Inflammatory macrophage treated with lipopolysaccharide for 4 hours (primary cell): ENCODE results near the gene URB2.
"Not testable (repeated sequence)": the region's sequence is repeated elsewhere in the genome, so short reads cannot be mapped to it uniquely, and the experiment has no call there.

Experiments used
- DNase-seq: peaks from one replicate; pipeline ENCODE4 v3.0.0-alpha.2; 2020

The URB2 gene

DNA sequence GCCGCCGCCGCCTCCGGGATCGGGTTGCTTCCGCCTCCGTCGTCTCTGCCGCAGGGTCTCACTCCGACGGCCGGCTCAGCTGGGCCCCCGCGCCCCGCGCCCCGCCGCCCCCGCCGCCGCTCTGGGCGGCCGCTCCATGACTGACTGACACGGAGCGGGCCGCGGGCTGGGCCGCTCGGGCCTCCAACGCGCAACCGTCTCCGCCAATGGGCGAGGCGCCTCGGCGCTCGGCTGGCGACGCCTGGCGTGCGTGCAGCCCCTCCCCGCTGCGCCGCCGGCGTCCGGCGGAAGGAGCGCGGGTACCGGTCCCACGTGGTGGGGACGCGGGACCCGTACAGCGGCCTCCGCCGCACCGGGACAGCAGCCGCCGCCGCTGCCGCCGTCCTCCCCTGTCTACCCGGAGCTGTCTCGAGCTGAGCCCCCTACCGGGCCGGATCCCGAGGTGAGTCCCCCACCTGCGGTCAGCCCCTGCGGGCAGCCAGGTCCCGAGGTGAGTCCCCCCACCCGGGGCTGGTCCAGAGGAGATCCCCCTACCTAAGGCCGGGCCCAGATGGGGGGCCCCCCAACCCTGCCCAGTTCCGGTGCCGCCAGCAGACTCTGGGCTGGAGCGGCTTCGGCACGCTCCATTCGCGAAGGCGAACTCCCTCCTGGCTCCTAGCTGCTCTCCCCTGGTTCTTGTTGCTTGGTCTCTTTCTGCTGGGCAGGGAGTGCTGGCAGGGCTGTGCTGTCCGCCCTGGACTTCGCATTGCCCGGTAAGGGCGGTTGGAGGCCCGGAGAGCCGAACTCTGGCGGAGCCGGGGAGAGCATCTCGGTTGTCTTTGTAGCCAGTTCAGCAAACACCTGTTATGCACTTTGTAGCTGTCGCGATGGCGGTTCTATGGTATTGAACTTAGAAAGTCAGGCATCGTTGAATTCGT, at the start of gene URB2, which contains the start of gene TAF5L:
Gene URB2, plus strand, starts transcription at position 333 of the 917 bp plus-strand sequence. CDS start 1,387 bp downstream, outside the sequence.
Gene TAF5L, minus strand, starts transcription at position 208 of the 917 bp plus-strand sequence. CDS start 11,640 bp downstream, outside the sequence.
- peak; percentile 90 for DNase-seq

DNA sequence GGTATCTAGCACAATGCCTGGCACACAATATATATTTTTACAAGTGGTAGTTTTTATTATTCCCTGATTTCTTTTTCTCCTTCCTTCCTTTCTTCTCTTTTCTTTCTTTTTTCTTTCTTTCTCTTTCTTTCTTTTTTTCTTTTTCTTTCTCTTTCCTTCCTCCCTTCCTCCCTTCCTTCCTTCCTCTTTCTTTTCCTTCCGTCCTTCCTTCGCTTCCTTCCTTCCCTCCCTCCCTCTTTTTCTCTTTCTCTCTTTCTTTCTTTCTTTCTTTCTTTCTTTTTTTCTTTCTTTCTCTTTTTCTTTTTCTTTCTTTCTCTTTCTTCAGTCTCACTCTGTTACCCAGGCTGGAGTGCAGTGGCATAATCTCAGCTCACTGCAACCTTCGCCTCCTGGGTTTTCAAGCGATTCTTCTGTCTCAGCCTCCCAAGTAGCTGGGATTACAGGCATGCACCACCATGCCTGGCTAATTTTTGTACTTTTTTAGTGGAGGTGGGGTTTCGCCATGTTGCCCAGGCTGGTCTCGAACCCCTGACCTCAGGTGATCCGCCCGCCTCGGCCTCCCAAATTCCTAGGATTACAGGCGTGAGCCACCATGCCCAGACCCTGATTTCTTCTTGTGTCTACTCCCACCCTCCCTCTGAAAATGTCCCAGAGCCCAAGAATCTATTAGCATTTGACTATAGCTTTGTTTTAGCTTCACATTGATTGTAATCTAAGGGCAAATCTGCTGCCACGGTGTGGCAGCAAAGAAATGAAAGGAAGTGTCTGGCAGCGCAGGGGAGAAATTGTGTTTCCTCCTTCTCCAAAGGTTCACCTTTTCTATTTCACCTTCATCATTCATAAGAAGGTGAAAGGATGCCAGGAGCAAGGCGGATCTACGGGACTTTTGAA, 47.6 kb upstream of the URB2 start:
- no peak for DNase-seq

DNA sequence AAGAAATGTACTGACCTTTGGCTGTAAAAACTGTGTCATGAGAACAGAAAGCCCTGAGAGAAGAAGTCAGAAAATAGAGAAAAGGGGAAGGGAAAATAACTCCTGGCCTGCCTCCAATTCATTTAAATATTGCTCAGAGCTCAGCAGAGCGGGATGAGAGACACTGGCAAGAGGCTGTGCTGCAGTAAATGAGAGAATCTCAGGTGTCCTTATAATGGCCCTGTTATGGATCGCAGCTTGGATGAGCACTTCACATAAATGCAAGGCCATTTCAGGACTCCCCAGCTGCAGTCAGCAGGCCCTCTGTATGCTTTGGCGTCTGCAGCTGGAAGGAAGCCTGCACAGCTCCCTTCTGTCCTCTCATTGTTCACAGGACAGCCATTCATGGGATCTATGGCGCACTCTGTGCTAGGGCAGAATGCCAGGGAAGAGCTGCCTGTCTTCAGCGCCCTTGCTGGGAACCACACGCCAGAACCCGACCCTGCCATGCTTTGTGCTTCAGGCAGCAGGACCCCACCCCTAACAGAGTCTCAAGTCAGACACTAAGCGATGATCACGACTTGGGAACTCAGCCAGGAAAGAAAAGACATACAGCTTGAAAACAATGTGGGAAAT, 46.9 kb upstream of the URB2 start:
- DNase-seq: peak; percentile 78

DNA sequence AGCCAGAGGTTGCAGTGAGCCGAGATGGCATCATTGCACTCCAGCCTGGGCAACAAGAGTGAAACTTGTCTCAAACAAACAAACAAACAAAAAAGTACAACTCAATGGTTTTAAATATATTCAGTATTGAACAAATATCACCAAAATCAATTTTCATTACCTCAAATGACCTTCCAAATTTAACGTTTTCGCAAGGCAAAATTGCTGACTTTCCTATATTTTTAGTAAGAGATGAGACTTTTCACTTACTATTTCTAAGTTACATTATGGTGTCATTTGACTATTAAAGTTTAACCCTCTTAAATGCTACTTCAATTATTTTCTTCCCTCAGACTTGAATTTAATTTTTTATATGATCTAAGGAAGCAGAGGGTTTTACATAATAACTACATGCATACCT, 44.6 kb upstream of the URB2 start:
- DNase-seq: no peak

DNA sequence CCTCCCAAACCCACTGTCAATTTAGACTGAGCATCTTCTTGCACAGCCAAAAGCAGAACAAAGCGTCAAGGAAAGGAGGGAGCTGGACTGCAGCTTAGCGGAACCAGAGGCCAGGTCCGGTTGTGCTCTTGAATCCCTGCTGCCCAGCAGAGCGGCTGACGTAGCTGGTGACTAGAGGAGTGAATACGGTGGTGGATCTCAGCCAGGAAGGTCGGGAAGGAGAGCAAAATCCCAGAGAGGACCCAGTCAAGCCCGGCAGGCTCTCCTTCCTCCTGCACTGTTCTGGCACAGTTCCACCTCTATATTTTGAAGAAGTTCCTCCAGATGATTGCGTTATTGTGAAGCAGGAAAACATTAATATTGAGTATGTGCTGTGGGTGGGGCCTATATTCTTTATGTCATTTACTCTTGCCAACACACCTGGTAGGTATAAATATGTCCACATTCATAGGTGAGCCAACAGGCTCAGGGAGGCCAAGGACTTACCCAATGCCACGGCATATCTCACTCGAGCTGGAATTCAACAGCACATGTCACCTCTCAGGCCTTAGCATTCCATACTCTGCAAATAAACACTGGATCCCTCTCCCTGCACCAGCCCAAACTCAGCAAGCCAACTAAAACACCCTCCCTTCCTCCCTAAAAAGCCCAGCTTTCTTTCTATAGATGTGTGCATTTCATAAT, 43.9 kb upstream of the URB2 start:
- DNase-seq: peak; percentile 41

DNA sequence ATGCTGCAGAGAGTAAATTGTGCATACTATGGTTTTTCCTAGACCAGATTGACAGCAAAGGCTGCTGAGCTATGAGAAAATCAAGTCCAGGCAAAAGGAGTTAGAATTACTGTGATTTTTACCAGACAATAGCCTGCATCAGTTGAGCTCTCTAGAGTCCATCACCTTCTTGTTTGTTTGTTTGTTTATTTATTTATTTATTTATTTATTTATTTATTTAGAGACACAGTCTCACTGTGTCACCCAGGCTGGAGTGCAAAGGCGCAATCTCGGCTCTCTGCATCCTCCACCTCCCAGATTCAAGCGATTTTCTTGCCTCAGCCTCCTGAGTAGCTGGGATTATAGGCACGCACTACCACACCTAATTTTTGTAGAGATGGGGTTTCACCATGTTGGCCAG, 43.3 kb upstream of the URB2 start:
- no peak for DNase-seq

DNA sequence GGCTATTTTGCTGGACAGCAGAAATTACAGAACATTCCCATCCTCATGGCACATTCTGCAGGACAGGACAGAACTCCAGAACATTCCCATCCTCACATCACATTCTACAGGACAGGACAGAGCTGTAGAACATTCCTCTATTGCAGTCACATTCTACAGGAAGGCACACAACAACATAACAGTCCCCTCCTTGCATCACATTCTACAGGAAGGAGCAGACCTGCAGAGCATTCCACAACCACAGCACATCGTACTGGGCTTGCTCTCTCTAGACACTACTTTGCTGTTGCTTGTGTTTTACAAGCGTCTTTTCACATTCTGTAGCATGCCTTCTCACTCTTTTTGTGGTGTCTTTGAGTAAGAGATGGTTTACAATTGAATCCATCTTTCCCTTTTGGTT, 40.7 kb upstream of the URB2 start:
- DNase-seq: no peak

DNA sequence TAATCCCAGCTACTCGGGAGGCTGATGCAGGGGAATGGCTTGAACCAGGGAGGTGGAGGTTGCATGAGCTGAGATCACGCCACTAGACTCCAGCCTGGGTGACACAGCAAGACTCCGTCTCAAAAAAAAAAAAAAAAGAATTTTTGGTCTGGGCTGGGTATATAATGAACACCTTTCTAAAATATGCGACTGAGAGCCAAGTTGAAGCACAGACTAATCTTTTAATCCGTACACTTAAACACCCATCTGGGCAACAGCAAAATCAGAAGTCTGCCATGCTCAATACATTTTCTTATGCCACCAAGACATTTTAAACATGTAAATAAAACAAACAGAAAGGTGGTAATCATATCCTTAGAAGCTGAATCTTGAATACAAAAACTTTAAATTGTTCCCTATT, 35.9 kb upstream of the URB2 start:
- DNase-seq: no peak

DNA sequence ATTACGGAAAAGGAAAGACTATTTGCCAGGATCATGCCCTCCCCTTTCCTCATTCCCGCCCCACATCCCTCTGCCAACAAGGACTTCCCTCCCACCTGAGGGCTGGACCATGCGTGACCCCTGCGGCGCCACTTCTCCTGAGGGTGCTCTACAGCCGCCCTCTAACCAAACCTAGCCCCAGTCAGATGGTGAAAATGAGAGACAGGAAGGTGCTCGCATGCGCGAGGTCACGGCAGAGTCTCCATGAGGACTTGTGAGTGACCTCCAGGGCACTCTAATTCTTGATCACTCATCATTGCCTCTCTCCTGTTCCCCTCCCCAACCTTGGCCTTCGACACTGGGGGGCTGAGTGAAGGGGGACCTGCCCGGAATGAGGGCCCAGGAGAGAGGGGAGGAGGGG, 32.2 kb upstream of the URB2 start:
- no peak for DNase-seq

DNA sequence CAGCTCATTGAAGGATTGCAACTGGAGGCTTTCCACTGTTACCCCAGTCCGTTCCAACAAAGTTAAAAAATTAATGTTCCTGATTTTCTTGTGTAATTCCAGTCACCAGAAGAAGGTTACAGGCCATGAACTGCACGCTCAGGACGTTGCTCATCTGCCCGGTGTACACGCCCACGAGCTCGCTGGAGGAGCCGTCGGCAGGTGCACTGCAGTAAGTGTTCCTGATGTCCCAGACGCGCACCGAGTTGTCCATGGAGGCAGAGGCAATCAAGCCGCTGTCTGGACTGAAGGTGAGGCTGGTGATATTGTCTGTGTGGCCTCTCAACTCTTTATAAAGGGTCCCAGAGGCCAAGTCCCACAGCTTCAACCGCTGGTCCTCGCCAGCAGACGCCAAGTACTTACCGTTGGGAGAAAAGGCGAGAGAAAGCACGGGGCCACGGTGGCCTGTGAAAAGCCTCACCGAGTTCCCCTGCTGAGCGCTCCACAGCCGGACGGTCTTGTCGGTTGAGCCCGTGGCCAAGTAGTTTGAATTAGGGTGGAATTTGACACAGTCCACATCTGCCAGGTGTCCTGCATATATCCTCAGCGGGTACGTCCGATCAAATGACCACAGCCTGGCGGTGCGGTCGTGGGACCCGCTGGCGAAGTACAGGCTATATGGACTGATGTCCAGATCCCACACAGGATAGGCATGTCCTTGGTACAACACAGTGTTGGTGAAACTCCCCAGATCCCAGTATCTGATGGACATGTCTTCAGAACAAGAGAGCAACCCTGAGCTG, 31.6 kb upstream of the URB2 start:
- DNase-seq: no peak

DNA sequence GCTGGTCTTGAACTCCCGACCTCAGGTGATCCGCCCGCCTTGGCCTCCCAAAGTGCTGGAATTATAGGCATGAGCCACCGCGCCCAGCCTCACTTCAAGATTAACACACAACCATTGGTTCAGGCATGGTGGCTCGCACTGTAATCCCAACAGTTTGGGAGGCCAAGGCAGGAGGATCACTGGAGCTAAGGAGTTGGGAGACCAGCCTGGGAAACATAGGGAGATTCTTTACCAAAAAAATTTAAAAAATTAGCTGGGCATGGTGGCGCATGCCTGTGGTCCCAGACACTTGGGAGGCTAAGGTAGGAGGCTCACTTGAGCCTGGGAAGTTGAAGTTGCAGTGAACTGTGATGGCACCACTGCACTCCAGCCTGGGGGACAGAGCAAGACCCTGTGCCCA, 30.2 kb upstream of the URB2 start:
- DNase-seq: not testable (repeated sequence)

DNA sequence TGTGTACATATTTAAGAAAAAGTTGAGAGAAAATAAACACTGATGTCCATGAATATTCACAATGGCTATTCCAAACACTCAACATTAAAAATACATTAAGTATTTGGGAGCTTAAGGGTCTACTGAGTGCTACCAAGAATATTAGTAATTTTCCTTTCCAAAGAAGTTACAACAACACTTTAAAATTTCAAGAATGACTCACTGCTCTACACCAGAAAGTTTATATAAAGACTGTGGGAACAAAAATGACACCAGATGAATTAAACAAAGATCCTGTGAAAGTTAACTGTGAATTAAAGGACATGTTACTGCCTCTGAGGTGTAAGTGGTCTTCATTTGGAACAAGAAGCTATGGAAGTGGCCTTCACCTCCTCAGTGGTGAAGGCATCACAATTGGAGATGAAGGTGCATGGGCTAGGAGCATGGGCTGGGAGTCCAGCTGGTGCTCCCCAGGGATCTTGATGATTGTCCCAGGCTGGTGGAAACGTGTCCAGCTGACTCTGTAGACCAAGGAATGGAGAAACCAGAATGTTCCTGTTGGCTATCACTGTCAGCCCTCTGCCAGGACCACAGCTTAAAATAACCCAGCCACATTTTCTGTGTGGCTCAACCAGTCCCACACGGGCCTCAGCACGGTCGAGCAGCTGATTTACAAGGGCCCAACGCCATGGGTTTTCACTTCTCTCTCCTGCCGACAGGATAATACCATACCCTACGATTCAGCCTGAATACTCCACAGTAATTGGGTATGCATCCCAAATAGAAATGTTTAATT, 28.9 kb upstream of the URB2 start:
- peak; percentile 8 for DNase-seq

DNA sequence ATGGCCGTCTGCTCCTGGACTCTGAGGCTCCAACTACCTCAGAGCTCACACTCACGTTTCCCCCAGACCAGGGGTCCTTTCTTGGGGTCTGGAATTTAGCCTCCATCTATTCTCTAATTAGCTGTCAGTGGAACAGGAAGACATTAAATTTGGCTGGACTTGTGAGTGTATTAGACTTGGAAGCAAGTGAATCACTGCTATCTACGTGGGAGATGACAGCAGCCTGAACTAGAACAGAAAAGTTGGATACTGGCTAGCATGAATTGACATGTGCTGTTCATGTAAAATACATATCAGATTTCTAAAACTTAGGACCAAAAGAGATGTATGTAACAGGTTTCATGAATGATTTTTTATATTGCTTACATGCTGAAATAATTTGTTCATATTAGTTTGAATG, 28.2 kb upstream of the URB2 start:
- no peak for DNase-seq

DNA sequence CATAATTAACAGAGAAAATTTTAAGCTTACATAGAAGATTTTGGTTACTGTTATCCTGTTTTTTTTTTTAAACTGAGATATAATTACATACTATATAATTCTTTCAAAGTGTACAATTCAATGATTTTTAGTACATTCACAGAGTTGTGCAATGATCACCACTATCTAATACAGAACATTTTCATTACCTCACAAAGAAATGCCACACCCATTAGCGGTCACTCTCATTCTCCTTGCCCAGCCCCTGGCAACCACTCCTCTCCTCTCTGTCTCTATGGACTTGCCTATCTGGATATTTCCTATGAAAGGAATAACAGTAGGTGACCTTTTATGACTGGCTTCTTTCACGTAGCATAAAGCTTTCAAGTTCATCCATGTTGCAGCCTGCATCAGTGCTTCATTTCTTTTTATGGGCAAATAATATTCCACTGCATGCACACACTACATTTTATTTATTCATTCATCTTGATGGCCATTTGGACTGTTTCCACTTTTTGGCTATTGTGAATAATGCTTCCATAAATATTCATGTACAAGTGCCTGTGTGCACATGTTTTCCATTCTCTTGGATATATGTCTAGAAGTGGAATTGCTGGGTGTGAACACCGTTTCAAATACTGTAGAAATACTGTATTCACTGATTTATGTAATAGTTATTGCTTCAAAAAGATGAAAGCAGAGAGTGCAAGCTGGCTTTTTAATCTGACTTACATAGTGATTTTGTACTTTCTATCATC, 26.7 kb upstream of the URB2 start:
- DNase-seq: no peak

DNA sequence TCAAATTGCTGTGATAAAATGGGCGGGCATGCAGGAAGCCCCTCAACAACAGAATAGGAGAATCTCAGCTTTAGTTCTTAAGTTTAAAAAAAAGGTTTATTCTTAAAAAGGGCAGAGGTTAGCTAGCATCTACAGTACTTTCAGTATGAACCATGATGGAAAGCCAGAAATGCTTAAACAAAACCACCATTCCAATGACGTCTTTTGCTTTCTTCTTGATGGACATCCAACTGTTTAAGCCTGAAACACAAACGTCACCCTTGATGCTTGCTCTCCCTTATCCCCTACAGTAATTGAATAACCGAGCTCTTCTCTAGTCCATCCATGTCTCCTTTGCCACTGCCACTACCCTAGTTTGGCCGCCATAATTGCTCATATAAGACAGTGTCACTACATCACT, 25.8 kb upstream of the URB2 start:
- no peak for DNase-seq

DNA sequence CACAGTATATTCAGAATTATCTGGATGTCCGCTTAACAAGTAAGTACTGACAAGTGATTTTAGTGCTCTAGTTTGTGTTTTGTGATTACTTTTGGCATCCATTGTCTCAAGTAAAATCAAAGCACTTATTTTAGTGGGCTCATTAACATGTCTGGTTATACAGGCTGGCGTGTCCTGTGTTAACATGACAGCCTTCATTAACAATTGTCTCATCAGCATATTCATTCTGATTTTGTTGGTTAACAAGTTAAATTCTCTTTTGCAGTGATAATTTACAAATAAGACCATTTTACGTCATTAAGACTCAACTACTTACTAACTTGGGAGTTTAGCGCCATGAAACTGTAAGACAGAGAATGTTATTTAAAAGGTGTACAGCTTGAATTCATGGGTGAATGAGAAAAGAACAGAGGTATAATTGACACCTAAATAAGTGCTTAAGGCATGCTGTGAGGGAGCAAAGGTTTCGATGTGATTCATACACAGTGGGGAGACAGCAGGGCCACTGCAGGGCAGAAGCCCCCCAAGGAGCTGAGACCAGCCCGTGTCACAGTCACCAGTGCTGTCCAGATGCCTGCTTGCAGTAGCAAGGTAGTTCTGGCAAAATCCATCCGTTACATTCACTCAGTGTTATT, 22.6 kb upstream of the URB2 start:
- DNase-seq: no peak

DNA sequence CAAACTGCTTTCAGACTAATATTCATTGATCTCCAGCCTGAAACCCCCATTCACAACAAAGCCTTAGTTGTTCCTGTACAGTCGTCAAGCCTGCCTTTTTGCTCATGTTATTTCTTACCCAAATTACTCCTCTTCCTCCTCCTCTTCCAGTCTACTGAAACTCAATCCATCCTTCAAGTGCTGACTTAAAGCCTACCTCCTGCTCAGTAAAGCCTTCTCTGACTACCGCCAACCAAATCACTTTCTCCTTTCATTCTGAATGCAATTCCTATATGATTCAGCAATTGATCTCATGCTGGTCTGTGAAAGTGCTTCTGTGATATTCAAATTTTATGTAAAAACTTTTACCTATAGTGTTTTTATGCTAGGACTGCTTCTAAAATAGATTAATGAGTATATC, 18.7 kb upstream of the URB2 start:
- no peak for DNase-seq

DNA sequence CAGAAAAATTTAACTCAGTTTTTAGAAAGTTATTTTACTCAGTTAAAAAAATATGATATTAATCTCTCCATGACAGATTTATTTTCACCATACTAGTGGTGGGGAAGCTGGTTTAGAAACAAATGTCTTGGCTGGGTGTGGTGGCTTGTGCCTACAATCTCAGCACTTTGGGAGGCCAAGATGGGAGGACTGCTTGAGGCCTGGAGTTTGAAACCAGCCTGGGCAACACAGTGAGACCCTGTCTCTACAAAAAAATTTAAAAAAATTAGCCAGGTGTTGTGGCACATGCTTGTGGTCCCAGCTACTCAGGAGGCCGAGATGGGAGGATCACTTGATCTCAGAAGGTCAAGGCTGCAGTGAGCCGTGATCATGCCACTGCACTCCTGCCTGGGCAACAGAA, 17.5 kb upstream of the URB2 start:
- DNase-seq: no peak

DNA sequence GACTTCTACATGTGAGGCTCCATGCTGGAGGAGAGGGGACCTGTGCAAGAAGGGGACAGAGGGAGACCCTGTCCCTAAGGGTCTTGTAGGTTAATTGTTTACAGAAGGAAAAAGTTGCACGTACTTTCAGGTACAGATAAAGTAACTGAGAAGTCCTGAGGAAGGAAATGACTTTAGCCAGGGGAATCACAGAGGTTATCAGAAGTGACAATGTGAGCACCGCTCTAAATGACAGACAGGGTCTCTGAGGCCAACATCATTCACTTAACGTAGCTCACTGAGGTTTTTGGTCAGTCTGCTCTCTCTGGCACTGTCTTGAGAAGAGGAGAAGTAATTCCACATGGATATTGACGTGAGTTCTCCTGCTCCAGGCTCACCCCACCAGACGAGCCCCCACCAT, 12.1 kb upstream of the URB2 start:
- DNase-seq: no peak

DNA sequence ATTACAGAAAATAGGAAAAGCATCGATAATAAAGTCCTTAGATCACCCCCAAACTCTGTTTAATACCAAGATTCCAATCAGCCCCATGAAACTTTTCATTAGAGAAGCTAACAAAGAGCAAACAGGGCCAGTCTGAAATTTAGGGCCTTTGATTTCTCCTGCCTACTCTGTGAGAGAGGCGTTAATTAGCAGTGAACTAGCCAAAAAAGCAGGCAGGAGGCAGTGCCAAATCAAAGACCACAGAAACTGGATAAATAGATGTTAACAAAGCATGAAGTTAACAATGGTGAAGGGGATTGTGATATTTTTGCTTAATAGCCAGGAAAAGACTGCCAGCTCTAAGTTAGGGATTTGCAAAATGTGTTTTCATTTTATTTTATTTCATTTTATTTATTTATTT, 11.3 kb upstream of the URB2 start:
- no peak for DNase-seq
